ENCODE measurements around the gene GORASP2.

DNA sequence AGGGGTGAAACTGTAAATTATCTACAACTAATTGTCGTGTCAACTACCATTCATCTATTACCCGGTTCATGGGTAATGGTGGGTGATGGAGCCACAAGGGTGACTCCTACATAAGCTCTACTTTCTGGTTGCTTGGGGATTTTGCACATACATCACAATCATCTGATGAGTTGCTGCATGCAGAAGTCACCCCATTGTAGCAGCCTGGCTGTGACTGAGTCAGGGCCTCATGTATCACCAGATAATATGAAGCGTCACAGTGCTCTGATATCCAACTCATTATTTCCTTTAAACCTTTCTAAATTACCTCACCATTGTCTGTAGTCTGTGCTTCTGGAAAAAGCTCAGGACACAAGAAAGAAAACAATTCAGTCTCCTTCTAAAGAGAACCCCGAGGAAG lies 32.4 kb upstream of the GORASP2 start:
- TF ChIP-seq, protein P1, sequence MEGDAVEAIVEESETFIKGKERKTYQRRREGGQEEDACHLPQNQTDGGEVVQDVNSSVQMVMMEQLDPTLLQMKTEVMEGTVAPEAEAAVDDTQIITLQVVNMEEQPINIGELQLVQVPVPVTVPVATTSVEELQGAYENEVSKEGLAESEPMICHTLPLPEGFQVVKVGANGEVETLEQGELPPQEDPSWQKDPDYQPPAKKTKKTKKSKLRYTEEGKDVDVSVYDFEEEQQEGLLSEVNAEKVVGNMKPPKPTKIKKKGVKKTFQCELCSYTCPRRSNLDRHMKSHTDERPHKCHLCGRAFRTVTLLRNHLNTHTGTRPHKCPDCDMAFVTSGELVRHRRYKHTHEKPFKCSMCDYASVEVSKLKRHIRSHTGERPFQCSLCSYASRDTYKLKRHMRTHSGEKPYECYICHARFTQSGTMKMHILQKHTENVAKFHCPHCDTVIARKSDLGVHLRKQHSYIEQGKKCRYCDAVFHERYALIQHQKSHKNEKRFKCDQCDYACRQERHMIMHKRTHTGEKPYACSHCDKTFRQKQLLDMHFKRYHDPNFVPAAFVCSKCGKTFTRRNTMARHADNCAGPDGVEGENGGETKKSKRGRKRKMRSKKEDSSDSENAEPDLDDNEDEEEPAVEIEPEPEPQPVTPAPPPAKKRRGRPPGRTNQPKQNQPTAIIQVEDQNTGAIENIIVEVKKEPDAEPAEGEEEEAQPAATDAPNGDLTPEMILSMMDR (IDR thresholded peaks at IDR 0.05; ENCODE audit: low read depth, low read length), result no peak
- TF ChIP-seq POLR2A (IDR thresholded peaks at IDR 0.05; ENCODE audit: extremely low read depth, insufficient read length), result no peak
- no peak for TF ChIP-seq MYC (IDR thresholded peaks at IDR 0.05; ENCODE audit: low read depth, low read length)
- TF ChIP-seq, protein P2, sequence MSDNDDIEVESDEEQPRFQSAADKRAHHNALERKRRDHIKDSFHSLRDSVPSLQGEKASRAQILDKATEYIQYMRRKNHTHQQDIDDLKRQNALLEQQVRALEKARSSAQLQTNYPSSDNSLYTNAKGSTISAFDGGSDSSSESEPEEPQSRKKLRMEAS (IDR thresholded peaks at IDR 0.05; ENCODE audit: low read depth, low read length), result no peak
